CD4-positive, alpha-beta T cell treated with Interleukin-1 beta for 1 hour (primary cell): Measurements from ENCODE around the gene MOXD1.

Source experiments
- DNase-seq, 2 donors: peaks; one replicate each; pipeline ENCODE4 v3.0.0-alpha.2; 2020 to 2022

The MOXD1 gene

GRCh38 chr6:132399376-132400074, 1.8 kb downstream of the MOXD1 start:
- no peak for DNase-seq

GRCh38 chr6:132395015-132395597, 6.2 kb downstream of the MOXD1 start:
- DNase-seq = no peak

GRCh38 chr6:132392792-132393191, 8.5 kb downstream of the MOXD1 start:
- DNase-seq = peak in 1 of 2 donors; percentile 3

- DNase-seq = no peak
These were observed 9.0 kb downstream of the MOXD1 start for GRCh38 chr6:132392270-132392646.

- DNase-seq = no peak
These were observed 9.6 kb downstream of the MOXD1 start for GRCh38 chr6:132391391-132392269.

- no peak for DNase-seq
These were observed 10.8 kb downstream of the MOXD1 start for GRCh38 chr6:132390451-132390850.

- DNase-seq = no peak
These were observed 11.3 kb downstream of the MOXD1 start for GRCh38 chr6:132390017-132390416.

GRCh38 chr6:132388291-132388690, 13.0 kb downstream of the MOXD1 start:
- no peak for DNase-seq

GRCh38 chr6:132382630-132383175, 18.6 kb downstream of the MOXD1 start:
- no peak for DNase-seq

- DNase-seq = no peak
These were observed 19.9 kb downstream of the MOXD1 start for GRCh38 chr6:132381381-132381780.

- DNase-seq = no peak
These were observed 20.8 kb downstream of the MOXD1 start for GRCh38 chr6:132380358-132381029.

- DNase-seq = no peak
These were observed 31.7 kb downstream of the MOXD1 start for GRCh38 chr6:132369526-132369925.

- DNase-seq = no peak
These were observed 32.3 kb downstream of the MOXD1 start for GRCh38 chr6:132368916-132369481.

- DNase-seq = no peak
These were observed 35.9 kb downstream of the MOXD1 start for GRCh38 chr6:132365281-132365907.

- no peak for DNase-seq
These were observed 36.8 kb downstream of the MOXD1 start for GRCh38 chr6:132364306-132365074.

GRCh38 chr6:132362442-132363185, 38.7 kb downstream of the MOXD1 start:
- no peak for DNase-seq

- no peak for DNase-seq
These were observed 40.2 kb downstream of the MOXD1 start for GRCh38 chr6:132361101-132361500.

- DNase-seq = no peak
These were observed 41.4 kb downstream of the MOXD1 start for GRCh38 chr6:132359886-132360285.

GRCh38 chr6:132357120-132357519, 44.2 kb downstream of the MOXD1 start:
- no peak for DNase-seq

GRCh38 chr6:132354517-132355167, 46.6 kb downstream of the MOXD1 start:
- peak; percentile 29 to 85 for DNase-seq
